Astrocyte of the spinal cord (primary cell): Measurements from ENCODE around the gene ZNF407.
A peak's percentile ranks its signal among the peaks of the same experiment; 100 is the strongest.

Experiments
- DNase-seq: peaks from one replicate; pipeline ENCODE4 v3.0.0; 2011; ENCODE audit warnings: low read depth, low spot score
- H3K4me3 ChIP-seq: 2 replicates; pipeline ENCODE4 v1.5.1; 2011; ENCODE audit warnings: low read depth, mild to moderate bottlenecking, low read length, moderate library complexity
- in situ Hi-C: cut with HindIII; loops from 2 replicates; pipeline ENCODE4 v1.10.0; 2017; ENCODE audit warnings: low sequenced_read_pairs
- TF ChIP-seq, protein P1 (sequence below): IDR thresholded peaks from 2 replicates; pipeline ENCODE4 v1.5.1; 2012; ENCODE audit warnings: low read depth, mild to moderate bottlenecking, low read length, inconsistent platforms

The ZNF407 gene

DNA sequence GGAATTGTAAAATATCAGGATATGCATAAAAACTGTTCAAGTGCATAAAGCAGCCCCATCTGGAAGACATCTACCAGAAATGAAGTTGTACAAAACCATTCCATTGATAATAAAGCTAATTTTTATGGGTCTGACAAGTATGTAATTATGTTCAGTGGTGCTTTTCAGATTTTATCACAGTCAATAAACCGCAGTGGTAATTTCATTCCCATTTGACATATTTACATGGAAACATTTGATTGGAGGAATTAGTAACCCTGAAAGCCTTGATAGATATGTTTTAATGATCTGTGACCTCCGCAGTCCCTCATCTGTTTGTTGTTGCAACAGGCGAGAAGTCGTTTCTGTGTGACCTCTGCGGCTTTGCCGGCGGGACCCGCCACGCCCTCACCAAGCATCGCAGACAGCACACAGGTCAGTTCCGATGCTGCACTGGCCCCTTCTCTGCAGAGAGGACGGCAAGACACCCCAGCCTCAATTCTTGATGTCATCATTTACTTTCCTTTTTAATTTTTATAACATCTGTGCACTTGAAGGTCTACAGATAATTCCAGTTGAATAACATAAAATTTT, 283.1 kb downstream of the ZNF407 start:
- in situ Hi-C loops = no loop called here
- TF ChIP-seq, protein P1, sequence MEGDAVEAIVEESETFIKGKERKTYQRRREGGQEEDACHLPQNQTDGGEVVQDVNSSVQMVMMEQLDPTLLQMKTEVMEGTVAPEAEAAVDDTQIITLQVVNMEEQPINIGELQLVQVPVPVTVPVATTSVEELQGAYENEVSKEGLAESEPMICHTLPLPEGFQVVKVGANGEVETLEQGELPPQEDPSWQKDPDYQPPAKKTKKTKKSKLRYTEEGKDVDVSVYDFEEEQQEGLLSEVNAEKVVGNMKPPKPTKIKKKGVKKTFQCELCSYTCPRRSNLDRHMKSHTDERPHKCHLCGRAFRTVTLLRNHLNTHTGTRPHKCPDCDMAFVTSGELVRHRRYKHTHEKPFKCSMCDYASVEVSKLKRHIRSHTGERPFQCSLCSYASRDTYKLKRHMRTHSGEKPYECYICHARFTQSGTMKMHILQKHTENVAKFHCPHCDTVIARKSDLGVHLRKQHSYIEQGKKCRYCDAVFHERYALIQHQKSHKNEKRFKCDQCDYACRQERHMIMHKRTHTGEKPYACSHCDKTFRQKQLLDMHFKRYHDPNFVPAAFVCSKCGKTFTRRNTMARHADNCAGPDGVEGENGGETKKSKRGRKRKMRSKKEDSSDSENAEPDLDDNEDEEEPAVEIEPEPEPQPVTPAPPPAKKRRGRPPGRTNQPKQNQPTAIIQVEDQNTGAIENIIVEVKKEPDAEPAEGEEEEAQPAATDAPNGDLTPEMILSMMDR = no peak
- no peak overlapping the region for H3K4me3 ChIP-seq
- no peak for DNase-seq

DNA sequence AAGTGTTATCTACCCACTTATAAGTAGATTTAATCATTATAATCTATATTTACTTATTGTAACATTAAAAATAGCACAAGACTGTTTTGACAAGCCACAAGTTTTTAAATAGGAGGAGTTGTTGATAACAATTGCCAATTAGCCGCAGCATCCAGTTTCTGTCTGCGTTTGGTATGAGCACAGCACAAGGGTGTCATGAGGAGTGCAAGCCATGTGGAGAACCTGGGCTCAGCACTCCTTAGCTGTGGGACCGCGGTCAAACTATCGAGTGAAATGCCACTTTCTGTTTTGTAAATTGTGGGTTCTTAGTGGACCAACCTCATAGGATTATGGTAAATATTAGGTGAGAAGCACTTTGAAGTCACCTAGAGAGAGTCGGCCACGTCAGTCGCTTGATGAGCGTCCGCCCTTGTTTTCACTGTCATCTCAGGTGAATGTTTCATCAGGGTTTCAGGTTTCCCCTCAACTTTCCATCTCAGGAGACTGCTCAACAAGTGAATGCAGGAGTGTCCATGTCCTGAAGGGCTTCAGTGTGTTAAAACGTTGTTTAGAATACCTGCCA, 294.5 kb downstream of the ZNF407 start:
- no peak for DNase-seq
- H3K4me3 ChIP-seq = no peak overlapping the region
- TF ChIP-seq, protein P1 = no peak
- in situ Hi-C loops = no loop called here

DNA sequence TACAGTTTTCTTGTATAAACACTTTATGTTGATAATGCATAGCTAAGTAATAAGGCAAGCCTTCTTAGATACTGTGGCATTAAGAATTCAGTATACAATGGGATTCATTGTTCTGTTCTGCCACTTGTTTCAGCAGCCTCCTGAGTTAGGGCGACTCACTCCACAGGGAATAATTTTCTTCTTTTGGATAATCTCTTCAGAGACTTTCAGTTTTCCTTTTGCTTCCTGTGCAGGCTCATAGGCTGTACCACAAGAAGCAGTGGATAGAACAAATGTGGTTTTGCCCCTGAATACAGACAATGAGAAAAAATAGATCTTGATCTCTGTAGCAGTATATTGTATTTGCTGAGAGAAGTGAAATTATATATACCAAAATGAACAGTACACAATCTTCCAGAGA, 298.0 kb downstream of the ZNF407 start:
- DNase-seq = peak; percentile 67
- in situ Hi-C loops = no loop called here
- no peak overlapping the region for H3K4me3 ChIP-seq
- TF ChIP-seq, protein P1 = no peak

DNA sequence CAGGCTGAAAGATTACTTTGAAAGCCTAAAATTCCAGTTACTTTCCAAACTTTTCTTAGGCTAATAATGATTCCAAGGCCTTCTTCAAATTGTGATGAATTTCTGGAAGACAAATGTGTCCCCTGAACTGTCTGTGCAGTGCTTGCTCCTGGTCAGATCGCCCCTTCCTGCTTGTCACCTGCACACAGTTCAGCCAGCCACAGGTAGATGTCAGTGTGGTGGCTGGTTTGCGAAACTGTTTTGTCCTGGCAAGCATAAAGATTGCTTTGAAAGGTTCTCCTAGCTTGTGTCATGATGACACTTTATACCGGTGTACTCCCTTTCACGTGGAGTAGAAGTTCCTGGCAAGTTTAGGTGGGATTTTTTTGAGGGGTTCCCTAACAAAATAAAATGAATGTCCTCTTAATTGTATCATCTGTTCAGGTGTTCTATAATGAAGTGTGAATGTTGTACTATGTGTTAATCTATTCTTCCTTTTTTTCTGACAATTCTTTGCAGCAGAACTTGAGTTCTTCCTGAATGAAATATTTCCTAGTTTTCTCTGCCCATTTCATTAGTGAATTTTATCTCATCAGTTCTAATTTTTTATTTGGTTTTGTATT, 298.8 kb downstream of the ZNF407 start:
- in situ Hi-C loops = no loop called here
- no peak overlapping the region for H3K4me3 ChIP-seq
- TF ChIP-seq, protein P1 = peak; percentile 29
- peak; percentile 9 for DNase-seq

DNA sequence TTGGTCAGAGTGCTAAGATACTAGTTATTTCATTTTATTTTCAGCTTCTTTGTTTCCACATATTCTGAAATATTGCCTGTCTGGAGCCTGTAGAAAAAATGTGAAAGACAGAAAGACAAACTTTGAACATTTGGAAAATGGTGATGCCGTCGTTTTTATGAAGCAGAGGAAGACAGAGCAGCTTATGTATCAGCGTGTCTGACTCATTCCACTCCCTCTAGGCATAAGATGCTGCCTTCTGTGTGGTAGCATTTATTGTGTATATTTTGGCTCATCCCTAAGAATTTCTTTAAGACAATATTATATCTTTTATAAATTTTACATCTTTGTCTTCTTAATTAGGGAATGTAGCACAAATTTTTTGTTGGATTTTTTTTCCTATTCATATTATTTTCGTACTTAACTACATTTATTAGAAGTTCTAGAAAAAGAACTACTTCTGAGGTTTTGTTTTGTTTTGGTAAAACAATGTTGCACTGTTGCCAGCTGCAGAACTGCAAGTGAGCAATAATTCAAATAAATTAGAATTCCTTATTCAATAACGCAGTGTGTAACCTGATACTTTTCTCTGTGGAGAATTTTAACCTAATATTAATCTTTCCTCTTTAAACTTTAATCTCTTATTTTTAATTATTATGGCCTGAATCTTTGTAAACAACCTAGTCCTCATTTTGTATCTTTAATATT, 300.4 kb downstream of the ZNF407 start:
- TF ChIP-seq, protein P1 = no peak
- no peak overlapping the region for H3K4me3 ChIP-seq
- DNase-seq = peak; percentile 76
- in situ Hi-C loops = no loop called here

DNA sequence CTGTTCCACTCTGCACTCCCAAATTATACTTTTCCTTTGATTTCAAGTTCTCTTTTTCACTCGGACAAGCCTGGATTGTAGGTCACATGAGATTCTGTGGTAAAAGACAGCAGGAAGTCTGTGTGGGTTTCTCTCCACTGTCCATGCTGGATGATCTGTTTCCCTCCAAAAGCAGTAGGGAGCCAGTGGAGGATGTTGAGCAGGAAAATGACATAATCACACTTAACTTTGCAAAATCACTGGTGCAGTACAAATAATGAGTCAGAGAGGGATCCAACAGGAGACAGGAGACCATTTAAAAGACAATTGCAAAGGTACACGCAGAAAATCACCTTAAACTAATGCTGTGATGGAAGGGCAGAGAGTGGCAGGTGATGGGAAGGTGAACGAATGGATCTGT, 301.3 kb downstream of the ZNF407 start:
- in situ Hi-C loops = no loop called here
- peak; percentile 94 for DNase-seq
- TF ChIP-seq, protein P1 = no peak
- no peak overlapping the region for H3K4me3 ChIP-seq
